ENCODE data around the gene ZNF184.

The ZNF184 gene

DNA sequence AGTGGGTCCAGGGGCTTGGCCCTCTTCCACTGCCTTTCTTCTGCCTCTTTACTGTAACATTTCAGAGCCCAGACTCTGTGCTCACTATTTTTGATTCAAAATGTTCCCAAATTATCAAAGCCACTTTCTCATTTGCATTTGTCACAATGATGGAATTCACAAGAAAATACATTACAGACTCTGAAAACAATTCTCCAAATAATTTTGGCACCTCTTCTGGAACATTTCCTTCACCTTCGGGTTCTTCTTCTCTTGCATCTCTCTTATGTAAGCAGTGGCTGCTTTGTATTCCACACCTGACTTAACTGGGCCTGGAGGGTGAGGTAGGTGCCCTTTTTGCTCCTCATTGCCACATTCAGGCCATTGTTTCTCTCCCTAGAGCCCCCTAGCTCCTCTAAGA, 30.0 kb downstream of the ZNF184 start:
- Histone ChIP-seq H3K79me2 (ENCODE audit: insufficient read depth, low read length) (no peaks in the 10 kb centered on the region), H4K20me1 (ENCODE audit: insufficient read depth, low read length, poor library complexity, severe bottlenecking) (no peaks in the 10 kb centered on the region), H3F3A (ENCODE audit: low read depth) (no peaks in the 10 kb centered on the region), H3K9me2 (replicated peaks; ENCODE audit: low read depth, low read length) (no peaks in the 10 kb centered on the region), H3K4me1 (ENCODE audit: insufficient read depth, low read length, poor library complexity, severe bottlenecking) (no peaks in the 10 kb centered on the region), H3K36me3 (ENCODE audit: insufficient read depth, low read length) (no peaks in the 10 kb centered on the region), H3K9me3 (ENCODE audit: insufficient read depth, low read depth, low read length) (no peaks in the 10 kb centered on the region), H2AFZ (ENCODE audit: low read length) (no peak overlapping the region), H3K4me2 (ENCODE audit: low read depth, low read length, poor library complexity, severe bottlenecking) (no peak overlapping the region), H3K9ac (ENCODE audit: low read depth, low read length, poor library complexity, severe bottlenecking) (no peak overlapping the region), H3K4me3 (ENCODE audit: low read length, poor library complexity, severe bottlenecking) (no peak overlapping the region), H3K27me3 (ENCODE audit: insufficient read depth, low read length, poor library complexity, severe bottlenecking) (no peaks in the 10 kb centered on the region)
- TF ChIP-seq CTCF (conservative IDR thresholded peaks at IDR 0.05; ENCODE audit: low read length), result no peak
- TF ChIP-seq EZH2phosphoT487 (IDR thresholded peaks at IDR 0.05; ENCODE audit: borderline replicate concordance), result no peak

DNA sequence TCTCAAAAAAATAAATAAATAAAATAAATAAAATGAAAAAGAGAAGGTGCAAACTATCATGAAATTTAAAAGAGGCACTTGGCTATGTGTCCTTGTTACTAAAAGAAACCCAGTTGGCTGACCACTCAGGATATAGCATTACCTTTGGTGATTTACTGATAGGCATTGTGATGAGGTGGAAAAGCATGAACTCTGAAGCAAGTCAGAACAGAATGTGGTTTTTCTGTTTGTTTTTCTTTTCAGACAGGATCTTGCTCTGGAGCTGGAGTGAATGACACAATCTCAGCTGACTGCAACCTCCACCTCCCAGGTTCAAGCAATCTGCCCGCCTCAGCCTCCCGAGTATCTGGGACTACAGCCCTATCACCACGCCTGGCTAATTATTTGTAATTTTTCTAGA, 31.9 kb downstream of the ZNF184 start:
- H3K79me2 ChIP-seq (ENCODE audit: insufficient read depth, low read length), result no peaks in the 10 kb centered on the region
- H3K9me2 ChIP-seq (replicated peaks; ENCODE audit: low read depth, low read length), result no peaks in the 10 kb centered on the region
- H3K36me3 ChIP-seq (ENCODE audit: insufficient read depth, low read length), result no peaks in the 10 kb centered on the region
- no peak overlapping the region for H2AFZ ChIP-seq (ENCODE audit: low read length)
- H3K4me2 ChIP-seq (ENCODE audit: low read depth, low read length, poor library complexity, severe bottlenecking), result no peak overlapping the region
- no peaks in the 10 kb centered on the region for H4K20me1 ChIP-seq (ENCODE audit: insufficient read depth, low read length, poor library complexity, severe bottlenecking)
- no peaks in the 10 kb centered on the region for H3K9me3 ChIP-seq (ENCODE audit: insufficient read depth, low read depth, low read length)
- no peaks in the 10 kb centered on the region for H3K4me1 ChIP-seq (ENCODE audit: insufficient read depth, low read length, poor library complexity, severe bottlenecking)
- no peak overlapping the region for H3K4me3 ChIP-seq (ENCODE audit: low read length, poor library complexity, severe bottlenecking)
- TF ChIP-seq CTCF (conservative IDR thresholded peaks at IDR 0.05; ENCODE audit: low read length) (no peak), EZH2phosphoT487 (IDR thresholded peaks at IDR 0.05; ENCODE audit: borderline replicate concordance) (no peak)
- H3K27me3 ChIP-seq (ENCODE audit: insufficient read depth, low read length, poor library complexity, severe bottlenecking), result no peaks in the 10 kb centered on the region
- no peak overlapping the region for H3K9ac ChIP-seq (ENCODE audit: low read depth, low read length, poor library complexity, severe bottlenecking)
- H3F3A ChIP-seq (ENCODE audit: low read depth), result no peaks in the 10 kb centered on the region

DNA sequence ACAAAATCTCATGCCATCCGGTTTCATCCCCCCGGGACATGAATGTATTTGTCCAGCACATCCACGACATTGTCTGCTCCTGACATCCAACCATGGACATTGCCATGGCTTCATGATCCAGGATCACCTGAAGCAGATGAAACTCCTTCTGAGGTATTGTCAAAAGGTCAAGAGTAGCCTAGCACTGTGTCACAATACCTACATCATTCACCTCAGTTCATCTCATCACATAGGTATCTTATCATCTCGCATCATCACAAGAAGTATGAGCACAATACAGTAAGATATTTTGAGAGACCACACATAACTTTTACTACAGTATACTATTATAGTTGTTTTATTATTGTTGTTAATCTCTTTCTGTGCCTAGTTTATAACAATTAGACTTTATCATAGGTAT, 33.5 kb downstream of the ZNF184 start:
- H3K36me3 ChIP-seq (ENCODE audit: insufficient read depth, low read length), result no peaks in the 10 kb centered on the region
- H3K4me2 ChIP-seq (ENCODE audit: low read depth, low read length, poor library complexity, severe bottlenecking), result no peak overlapping the region
- H4K20me1 ChIP-seq (ENCODE audit: insufficient read depth, low read length, poor library complexity, severe bottlenecking), result no peaks in the 10 kb centered on the region
- H3K9ac ChIP-seq (ENCODE audit: low read depth, low read length, poor library complexity, severe bottlenecking), result no peak overlapping the region
- H3K9me2 ChIP-seq (replicated peaks; ENCODE audit: low read depth, low read length), result no peaks in the 10 kb centered on the region
- H3K27me3 ChIP-seq (ENCODE audit: insufficient read depth, low read length, poor library complexity, severe bottlenecking), result no peaks in the 10 kb centered on the region
- H3K4me1 ChIP-seq (ENCODE audit: insufficient read depth, low read length, poor library complexity, severe bottlenecking), result no peaks in the 10 kb centered on the region
- no peak overlapping the region for H3K4me3 ChIP-seq (ENCODE audit: low read length, poor library complexity, severe bottlenecking)
- no peak overlapping the region for H2AFZ ChIP-seq (ENCODE audit: low read length)
- TF ChIP-seq CTCF (conservative IDR thresholded peaks at IDR 0.05; ENCODE audit: low read length), result no peak
- TF ChIP-seq EZH2phosphoT487 (IDR thresholded peaks at IDR 0.05; ENCODE audit: borderline replicate concordance), result no peak
- H3K79me2 ChIP-seq (ENCODE audit: insufficient read depth, low read length), result no peaks in the 10 kb centered on the region
- H3F3A ChIP-seq (ENCODE audit: low read depth), result no peaks in the 10 kb centered on the region
- H3K9me3 ChIP-seq (ENCODE audit: insufficient read depth, low read depth, low read length), result no peaks in the 10 kb centered on the region
